Neuron (in vitro differentiated cells): ENCODE data around the gene RRAGD.
A peak's percentile ranks its signal among the peaks of the same experiment; 100 is the strongest.

Experiments
- H2AFZ ChIP-seq: one replicate; pipeline ENCODE4 v1.6.1; 2013; ENCODE audit warnings: low read depth, mild to moderate bottlenecking, inconsistent platforms, low read length, moderate library complexity
- H3K27me3 ChIP-seq: one replicate; pipeline ENCODE4 v1.6.1; 2013; ENCODE audit warnings: low read length; ENCODE audit not compliant: insufficient read depth
- H3K36me3 ChIP-seq: one replicate; pipeline ENCODE4 v1.6.1; 2013; ENCODE audit warnings: low read length; ENCODE audit not compliant: insufficient read depth
- H3K4me1 ChIP-seq: one replicate; pipeline ENCODE4 v1.6.1; 2013; ENCODE audit warnings: low read length; ENCODE audit not compliant: insufficient read depth
- H3K4me3 ChIP-seq: 2 replicates; pipeline ENCODE4 v1.5.1; 2013; ENCODE audit warnings: mild to moderate bottlenecking, low read length, moderate library complexity
- H3K9me3 ChIP-seq: one replicate; pipeline ENCODE4 v1.6.1; 2013; ENCODE audit warnings: low read length

Gene RRAGD

GRCh38 chr6:89434150-89434499 lies 22.1 kb upstream of the RRAGD start:
- H3K27me3 ChIP-seq: no peaks in the 10 kb centered on the region

GRCh38 chr6:89433252-89434149 lies 21.4 kb upstream of the RRAGD start:
- Histone ChIP-seq H3K4me3 (peak overlapping the region; percentile 74), H3K36me3 (peaks cover 5% of the 10 kb centered on the region), H3K9me3 (no peaks in the 10 kb centered on the region), H2AFZ (peak overlapping the region; percentile 89), H3K4me1 (peaks cover 36% of the 10 kb centered on the region), H3K27me3 (no peaks in the 10 kb centered on the region)

More at GRCh38 chr6:89434150-89434499, 22.1 kb upstream of the RRAGD start:
- no peaks in the 10 kb centered on the region for H3K9me3 ChIP-seq
- peak overlapping the region; percentile 74 for H3K4me3 ChIP-seq
- peaks cover 36% of the 10 kb centered on the region for H3K4me1 ChIP-seq
- H3K36me3 ChIP-seq: peaks cover 5% of the 10 kb centered on the region
- H2AFZ ChIP-seq: no peak overlapping the region

- Histone ChIP-seq H3K36me3 (peaks cover under 1% of the 10 kb centered on the region), H3K4me1 (peaks cover 36% of the 10 kb centered on the region), H3K4me3 (peak within 1 kb of the TSS; percentile 74), H3K9me3 (no peaks in the 10 kb centered on the region), H2AFZ (peak within 1 kb of the TSS; percentile 89), H3K27me3 (no peaks in the 10 kb centered on the region)
These were observed 20.8 kb upstream of the RRAGD start, which contains the start of gene ANKRD6 for GRCh38 chr6:89432875-89433251. Gene ANKRD6 (plus strand): TSS chr6:89433152. CDS start chr6:89566977, 133,825 bp downstream.

- H2AFZ ChIP-seq: peak overlapping the region; percentile 95
- H3K4me3 ChIP-seq: peak overlapping the region; percentile 22
- no peaks in the 10 kb centered on the region for H3K36me3 ChIP-seq
- H3K9me3 ChIP-seq: no peaks in the 10 kb centered on the region
- peaks cover 27% of the 10 kb centered on the region for H3K4me1 ChIP-seq
- no peaks in the 10 kb centered on the region for H3K27me3 ChIP-seq
These were observed 18.3 kb upstream of the RRAGD start for GRCh38 chr6:89430201-89430962.

- no peaks in the 10 kb centered on the region for H3K9me3 ChIP-seq
- no peak overlapping the region for H2AFZ ChIP-seq
- no peaks in the 10 kb centered on the region for H3K36me3 ChIP-seq
- H3K4me1 ChIP-seq: peaks cover 25% of the 10 kb centered on the region
- no peak overlapping the region for H3K4me3 ChIP-seq
- H3K27me3 ChIP-seq: peaks cover 2% of the 10 kb centered on the region
These were observed 4.7 kb upstream of the RRAGD start for GRCh38 chr6:89416796-89417195.

- Histone ChIP-seq H2AFZ (no peak overlapping the region), H3K4me1 (peaks cover 28% of the 10 kb centered on the region), H3K4me3 (no peak overlapping the region), H3K9me3 (no peaks in the 10 kb centered on the region), H3K36me3 (no peaks in the 10 kb centered on the region), H3K27me3 (peaks cover 2% of the 10 kb centered on the region)
These were observed 3.1 kb upstream of the RRAGD start for GRCh38 chr6:89415185-89415584.

- H2AFZ ChIP-seq: no peak overlapping the region
- no peak overlapping the region for H3K4me3 ChIP-seq
- H3K9me3 ChIP-seq: no peaks in the 10 kb centered on the region
- no peaks in the 10 kb centered on the region for H3K36me3 ChIP-seq
- peaks cover 38% of the 10 kb centered on the region for H3K4me1 ChIP-seq
- peaks cover 2% of the 10 kb centered on the region for H3K27me3 ChIP-seq
These were observed 2.1 kb upstream of the RRAGD start for GRCh38 chr6:89414215-89414614.

- peaks cover 2% of the 10 kb centered on the region for H3K27me3 ChIP-seq
- H3K4me3 ChIP-seq: peak overlapping the region; percentile 97
- no peaks in the 10 kb centered on the region for H3K9me3 ChIP-seq
- H3K4me1 ChIP-seq: peaks cover 48% of the 10 kb centered on the region
- H2AFZ ChIP-seq: peak overlapping the region; percentile 85
- no peaks in the 10 kb centered on the region for H3K36me3 ChIP-seq
These were observed 930 bp upstream of the RRAGD start for GRCh38 chr6:89413006-89413400.

- H3K4me3 ChIP-seq: peak overlapping the region; percentile 97
- peaks cover 57% of the 10 kb centered on the region for H3K4me1 ChIP-seq
- no peaks in the 10 kb centered on the region for H3K9me3 ChIP-seq
- H3K27me3 ChIP-seq: no peaks in the 10 kb centered on the region
- peak overlapping the region; percentile 85 for H2AFZ ChIP-seq
- H3K36me3 ChIP-seq: no peaks in the 10 kb centered on the region
These were observed 665 bp downstream of the RRAGD start for GRCh38 chr6:89411145-89412070.

- Histone ChIP-seq H3K27me3 (no peaks in the 10 kb centered on the region), H3K4me3 (peak overlapping the region; percentile 97), H3K4me1 (peaks cover 64% of the 10 kb centered on the region)
These were observed 1.3 kb downstream of the RRAGD start for GRCh38 chr6:89410788-89411144.

GRCh38 chr6:89410231-89410761 lies 1.8 kb downstream of the RRAGD start:
- H3K27me3 ChIP-seq: no peaks in the 10 kb centered on the region

More at GRCh38 chr6:89410788-89411144, 1.3 kb downstream of the RRAGD start:
- Histone ChIP-seq H3K9me3 (no peaks in the 10 kb centered on the region), H2AFZ (no peak overlapping the region), H3K36me3 (no peaks in the 10 kb centered on the region)

GRCh38 chr6:89409461-89410035 lies 2.5 kb downstream of the RRAGD start:
- Histone ChIP-seq H3K4me3 (peak overlapping the region; percentile 97), H2AFZ (no peak overlapping the region), H3K36me3 (no peaks in the 10 kb centered on the region), H3K4me1 (peaks cover 65% of the 10 kb centered on the region), H3K9me3 (no peaks in the 10 kb centered on the region), H3K27me3 (no peaks in the 10 kb centered on the region)

More at GRCh38 chr6:89410231-89410761, 1.8 kb downstream of the RRAGD start:
- H3K4me1 ChIP-seq: peaks cover 68% of the 10 kb centered on the region
- H3K9me3 ChIP-seq: no peaks in the 10 kb centered on the region
- peak overlapping the region; percentile 97 for H3K4me3 ChIP-seq
- no peaks in the 10 kb centered on the region for H3K36me3 ChIP-seq
- no peak overlapping the region for H2AFZ ChIP-seq
